COLO668 (cell line): ENCODE measurements around the gene CD69.
"Not testable (repeated sequence)": the region's sequence is repeated elsewhere in the genome, so short reads cannot be mapped to it uniquely, and the experiment has no call there.

Experiments
- DNase-seq: peaks from one replicate; lab custom pipeline; 2025; ENCODE audit not compliant: unreplicated experiment; lab: John Stamatoyannopoulos, UW

Gene CD69

DNA sequence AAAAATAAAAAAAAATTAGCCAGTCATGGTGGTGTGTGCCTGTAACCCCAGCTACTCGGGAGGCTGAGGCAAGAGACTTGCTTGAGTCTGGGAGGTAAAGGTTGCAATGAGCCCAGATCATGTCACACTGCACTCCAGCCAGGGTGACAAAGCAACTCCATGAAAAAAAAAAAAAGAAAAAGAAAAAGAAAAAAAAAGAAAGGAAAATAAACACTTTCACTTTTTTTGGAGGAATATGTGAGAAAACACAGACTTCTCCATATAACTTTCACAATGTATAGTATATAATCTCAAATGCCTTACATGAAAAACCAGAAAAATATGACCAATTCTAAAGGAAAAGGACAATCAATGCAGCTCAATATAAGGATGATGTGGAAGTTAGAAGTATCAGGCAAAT lies 36.7 kb downstream of the CD69 start:
- DNase-seq: no peak

DNA sequence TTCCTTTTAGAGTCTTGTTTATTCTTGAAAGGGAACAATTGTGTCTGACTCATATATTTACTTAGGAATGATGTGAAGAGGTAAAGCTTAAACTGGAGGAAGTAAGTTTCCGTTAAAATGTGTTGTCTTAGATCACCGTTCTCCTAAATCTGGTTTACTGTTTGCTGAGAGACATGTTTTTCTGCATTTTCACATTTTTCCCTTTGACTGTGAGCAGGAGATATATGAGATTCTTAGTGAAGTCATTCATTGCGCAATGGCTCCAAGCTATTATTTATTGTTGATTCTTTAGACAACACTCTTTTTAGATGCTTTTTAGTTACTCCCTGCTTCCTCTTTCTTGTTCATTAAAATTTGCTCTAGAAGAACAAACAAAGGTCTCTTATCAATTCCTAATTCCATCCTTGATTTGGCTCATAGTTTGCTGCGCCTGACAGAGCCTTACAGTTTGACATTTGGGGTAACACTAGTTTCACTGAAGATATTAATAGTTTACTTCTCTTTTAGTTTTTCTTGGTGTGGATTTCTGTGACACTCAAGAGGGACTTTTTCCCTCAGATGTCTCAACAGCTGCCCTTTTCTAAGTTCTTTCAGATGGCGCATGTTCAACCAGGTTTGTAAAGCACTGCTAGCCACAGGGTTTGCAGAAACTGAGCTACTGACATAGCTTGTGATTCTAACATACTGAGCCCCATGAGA lies 39.2 kb downstream of the CD69 start:
- no peak for DNase-seq

DNA sequence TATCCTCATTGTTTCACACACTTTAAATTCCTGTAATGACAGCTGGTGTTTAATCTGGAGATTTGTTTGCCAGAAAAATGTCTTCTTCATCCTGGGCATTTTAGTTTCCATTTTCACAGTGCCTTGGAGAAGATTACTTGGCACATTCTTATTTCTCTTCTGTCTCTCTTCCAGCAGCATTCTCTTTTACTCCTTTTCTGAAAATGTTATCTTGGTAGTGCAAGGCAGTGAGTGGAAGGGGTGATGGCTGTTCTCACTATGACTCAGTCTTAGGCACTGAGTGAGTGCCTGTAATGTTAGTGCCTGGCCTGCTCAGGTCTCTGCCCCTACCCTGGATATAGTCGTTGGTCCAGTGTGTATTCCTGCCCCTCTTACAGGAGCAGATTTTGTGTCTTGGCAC lies 40.9 kb downstream of the CD69 start:
- no peak for DNase-seq

DNA sequence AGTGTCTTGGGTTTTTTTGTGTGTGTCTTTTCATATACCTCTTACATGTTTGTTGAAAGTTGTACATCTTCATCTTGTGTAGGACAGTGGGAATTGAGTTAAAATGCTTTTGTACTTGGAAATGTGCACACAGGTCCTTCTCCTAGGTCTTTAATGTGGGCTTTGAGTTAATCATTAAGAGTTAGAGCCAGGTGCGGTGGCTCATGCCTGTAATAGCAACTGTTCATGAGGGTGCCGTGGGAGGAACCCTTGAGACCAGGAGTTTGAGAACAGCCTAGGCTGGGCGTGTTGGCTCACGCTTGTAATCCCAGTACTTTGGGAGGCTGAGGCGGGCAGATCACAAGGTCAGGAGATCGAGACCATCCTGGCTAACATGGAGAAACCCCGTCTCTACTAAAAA lies 41.7 kb downstream of the CD69 start:
- no peak for DNase-seq

DNA sequence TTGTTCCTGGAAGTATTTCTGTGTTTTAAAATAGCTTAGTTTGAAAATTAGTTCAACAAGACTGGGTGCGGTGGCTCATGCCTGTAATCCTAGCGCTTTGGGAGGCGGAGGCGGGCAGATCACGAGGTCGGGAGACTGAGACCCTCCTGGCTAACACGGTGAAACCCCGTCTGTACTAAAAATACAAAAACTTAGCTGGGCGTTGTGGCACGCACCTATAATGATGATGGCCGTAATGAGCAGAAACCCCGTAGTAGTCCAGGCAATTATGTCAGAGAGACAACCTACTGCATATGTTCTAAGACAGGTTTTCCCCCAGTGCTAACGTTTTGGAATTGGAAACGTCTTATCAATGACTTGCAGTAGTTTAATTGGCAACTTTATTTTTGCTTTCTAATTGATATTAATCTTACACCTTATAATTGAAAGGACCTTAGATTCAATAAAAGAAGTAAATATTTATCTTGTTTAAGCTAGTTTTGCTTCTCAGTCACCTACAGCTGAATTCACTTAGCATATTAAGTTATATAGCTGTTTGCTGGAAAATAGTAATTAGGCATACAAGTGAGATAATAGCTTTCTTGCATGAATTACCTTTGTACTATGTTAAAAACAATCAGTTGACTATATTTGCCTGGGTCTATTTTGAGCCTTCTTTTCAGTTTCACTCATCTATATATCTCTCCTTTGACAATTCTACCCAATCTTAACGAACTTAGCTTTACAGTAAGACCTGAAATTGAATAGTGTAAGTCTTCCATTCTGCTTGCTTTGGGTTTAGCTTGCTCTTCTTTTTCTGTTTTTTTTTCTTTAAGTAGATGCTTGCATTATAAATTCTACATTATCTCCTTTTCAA lies 43.4 kb downstream of the CD69 start:
- DNase-seq: no peak

DNA sequence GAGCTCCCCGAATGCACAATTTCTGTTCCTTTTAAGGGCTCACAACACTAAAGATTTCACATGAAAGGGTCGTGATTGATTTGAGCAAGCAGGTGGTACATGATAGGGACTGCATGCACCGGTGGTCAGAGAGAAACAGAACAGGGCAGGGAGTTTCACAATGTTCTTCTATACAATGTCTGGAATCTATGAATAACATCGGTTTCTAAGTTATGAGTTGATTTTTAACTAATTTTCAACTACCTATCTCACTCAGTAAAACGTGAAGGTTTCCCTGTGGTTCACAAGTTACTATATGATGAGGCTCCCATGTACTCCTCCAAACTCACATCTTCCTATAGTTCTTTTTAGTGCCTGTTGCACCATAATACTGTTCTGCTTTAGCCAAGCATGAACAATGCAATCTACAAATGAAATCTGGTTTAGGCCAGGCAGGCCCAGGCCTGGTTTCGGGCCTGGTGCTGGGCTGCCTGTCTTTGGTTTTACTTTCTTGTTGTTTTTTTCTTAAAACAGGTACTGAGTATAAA lies 47.6 kb downstream of the CD69 start:
- DNase-seq: not testable (repeated sequence)

DNA sequence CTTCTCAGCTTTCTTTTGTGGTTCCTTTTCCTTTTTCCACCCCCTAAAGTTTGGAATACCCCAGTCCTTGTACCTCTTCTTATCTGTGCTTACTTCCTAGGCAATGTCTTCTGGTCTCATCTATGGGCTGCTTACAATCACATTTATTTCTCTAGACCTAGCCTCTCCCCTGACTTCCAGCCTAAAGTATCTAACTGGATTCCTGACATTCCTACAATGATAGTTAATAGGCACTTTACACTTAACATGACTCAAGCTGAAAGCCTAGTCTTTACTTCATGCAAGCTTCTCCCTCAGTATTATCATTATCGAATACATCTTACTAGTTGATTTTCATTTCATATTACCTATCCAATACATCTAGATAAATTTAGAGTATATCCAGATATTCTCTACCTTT lies 49.0 kb downstream of the CD69 start:
- no peak for DNase-seq

DNA sequence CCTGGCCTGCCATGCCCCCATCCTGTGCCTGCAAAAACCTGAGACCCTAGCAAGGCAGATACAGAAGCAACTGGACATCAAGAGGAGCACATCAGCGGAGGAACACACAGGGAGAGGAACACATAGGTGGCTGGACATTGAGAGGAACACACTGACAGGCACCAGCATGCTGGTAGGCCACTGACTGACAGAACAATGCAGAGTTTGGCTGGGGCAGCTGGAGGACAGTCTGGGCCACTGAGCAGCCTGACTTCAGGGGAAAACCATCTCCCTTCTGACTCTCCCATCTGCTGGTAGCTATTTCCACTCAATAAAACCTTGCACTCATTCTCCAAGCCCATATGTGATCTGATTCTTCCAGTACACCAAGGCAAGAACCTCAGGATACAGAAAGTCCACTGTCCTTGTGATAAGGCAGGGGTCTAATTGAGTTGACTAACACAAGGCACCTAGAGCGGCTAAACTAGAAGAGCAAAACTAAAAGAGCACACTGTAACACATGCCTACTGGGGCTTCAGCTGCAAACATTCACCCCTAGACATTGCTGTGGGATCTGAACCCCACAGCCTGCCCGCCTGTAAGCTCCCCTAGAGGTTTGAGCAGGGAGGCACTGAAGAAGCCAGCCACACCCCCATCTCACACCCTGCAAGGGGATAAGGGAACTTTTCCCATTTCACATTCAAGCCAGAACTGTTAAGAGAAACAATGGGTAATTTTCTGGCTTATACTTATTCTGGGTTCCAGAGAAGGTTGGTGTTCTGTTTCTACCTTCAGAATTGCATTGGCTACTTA lies 49.9 kb downstream of the CD69 start:
- no peak for DNase-seq

DNA sequence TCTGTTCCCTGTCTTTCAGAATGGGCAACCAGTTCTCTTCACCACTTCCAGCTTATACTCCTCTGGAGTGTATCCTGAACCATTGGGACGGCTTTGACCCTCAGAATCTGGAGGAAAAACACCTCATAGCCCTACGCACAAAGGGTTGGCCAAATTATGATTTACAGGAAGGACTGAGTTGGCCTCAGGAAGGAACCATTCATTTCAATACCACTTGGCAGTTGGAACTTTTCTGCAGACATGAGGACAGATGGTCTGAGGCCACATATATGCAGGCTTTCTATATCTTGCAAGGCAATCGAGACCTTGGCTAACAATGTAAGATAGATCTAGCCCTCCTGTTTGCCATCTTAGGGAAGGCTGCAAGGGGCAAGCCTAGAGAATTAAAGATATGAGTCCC lies 51.8 kb downstream of the CD69 start:
- DNase-seq: no peak

DNA sequence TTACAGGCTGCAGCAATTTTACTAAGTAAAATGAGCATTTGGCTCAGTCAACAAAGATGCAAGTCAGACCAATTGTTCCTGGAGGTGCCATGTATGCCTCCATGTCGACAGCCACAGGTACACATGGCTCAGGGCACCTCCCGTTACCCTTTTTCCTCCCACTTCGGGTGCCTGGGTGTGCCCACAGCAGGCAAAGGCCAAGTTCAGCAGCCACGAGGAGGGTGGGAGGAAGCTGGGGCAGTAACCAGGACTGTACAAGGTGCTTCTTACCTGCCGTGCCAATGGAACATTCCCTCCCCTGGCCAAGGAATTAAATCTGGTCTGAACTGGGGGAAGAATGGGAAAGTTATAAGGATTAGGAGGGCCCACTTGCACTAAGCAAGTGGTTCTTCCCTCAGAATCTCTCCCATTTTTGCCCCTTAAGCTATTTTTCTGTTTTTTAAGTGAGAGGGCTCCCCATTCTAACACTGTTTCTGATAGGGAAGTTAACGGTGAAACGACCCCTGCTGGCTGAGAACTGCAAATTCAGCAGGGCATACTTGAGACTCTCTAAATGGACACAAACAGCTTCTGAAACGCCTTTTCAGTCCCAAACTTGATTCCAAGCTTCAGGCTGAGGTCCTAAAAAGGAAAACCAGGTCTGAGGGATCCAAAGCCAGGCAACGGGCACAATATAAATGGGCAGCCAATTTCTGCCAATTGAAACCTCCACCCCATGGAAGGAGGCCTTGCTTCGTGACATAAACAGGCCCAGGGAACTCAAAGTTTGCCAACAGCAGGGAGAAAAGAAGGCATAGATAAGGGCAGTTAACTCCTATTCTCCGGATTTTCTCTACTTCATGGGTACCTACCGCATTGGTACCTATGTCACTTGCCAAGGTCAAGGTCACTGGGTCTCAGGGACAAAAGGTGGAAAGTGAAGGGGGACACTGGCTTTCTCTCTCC lies 52.6 kb downstream of the CD69 start:
- DNase-seq: peak; percentile 22

DNA sequence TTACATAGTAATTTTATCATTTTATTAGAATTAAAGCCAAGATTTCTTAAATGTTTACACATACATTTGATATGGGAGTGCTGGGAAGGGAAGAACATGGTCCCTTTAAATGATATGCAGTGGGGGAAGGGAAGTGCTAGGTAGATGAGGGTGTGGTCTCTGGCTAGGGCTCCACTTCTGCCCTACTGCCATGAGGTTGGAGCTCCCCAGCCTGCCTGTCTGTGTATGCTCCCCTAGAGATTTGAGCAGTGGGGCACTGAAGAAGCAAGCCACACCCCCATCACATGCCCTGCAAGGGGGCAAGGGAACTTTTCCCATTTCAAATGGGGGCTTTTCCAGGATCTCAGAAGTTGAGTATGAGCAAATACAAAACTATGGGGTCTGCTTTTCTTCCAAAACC lies 53.3 kb downstream of the CD69 start:
- DNase-seq: no peak

DNA sequence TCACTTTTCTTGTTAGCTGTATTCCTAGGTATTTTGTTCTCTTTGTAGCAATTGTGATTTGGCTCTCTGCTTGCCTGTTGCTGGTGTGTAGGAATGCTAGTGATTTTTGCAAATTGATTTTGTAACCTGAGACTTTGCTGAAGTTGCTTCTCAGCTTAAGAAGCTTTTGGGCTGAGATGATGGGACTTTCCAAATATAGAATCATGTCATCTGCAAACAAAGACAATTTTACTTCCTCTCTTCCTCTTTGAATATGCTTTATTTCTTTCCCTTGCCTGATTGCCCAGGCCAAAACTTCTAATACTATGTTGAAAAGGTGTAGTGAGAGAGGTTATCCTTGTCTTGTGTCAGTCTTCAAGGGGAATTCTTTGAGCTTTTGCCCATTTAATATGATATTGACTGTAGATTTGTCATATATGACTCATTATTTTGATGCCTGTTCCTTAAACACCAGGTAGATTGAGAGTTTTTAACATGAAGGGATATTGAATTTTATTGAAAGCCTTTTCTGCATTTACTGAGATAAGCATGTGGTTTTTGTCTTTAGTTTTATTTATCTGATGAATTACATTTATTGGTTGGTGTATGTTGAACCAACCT lies 54.5 kb downstream of the CD69 start:
- no peak for DNase-seq

DNA sequence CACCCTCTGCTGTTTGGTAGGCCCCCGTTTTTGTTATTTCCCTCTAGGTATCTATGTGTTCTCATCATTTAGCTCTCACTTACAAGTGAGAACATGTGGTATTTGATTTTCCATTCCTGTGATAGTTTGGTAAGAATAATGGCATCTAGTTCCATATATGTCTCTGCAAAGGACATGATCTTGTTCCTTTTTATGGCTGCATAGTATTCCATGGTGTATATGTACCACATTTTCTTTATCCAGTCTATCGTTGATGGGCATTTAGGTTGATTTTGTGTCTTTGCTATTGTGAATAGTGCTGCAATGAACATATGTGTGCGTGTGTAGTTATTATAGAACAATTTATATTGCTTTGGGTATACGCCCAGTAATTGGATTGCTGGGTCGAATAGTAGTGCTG lies 56.1 kb downstream of the CD69 start:
- not testable (repeated sequence) for DNase-seq
